HEK293T (cell line): ENCODE measurements around the gene BOC.

Experiments
- CTCF ChIA-PET: fragments of 350-600 bp; formaldehyde crosslinking; extraction: SDS; loops from one replicate; lab custom pipeline; 2021; ENCODE audit warnings: antibody characterized with exemption, inconsistent platforms; lab: Yijun Ruan, JAX
- POLR2A ChIA-PET: fragments of 350-600 bp; formaldehyde crosslinking; extraction: SDS; loops from one replicate; lab custom pipeline; 2020; ENCODE audit warnings: antibody characterized with exemption, inconsistent platforms; lab: Yijun Ruan, JAX
- DNase-seq: peaks from one replicate; pipeline ENCODE4 v3.0.0; 2012; ENCODE audit warnings: mixed read lengths; ENCODE audit errors: extremely low spot score
- ARNT ChIP-seq: fragments of 450-650 bp; IDR thresholded peaks from 2 replicates; pipeline ENCODE4 v1.6.1; 2017; ENCODE audit warnings: mild to moderate bottlenecking
- BHLHE40 ChIP-seq: fragments of 450-650 bp; IDR thresholded peaks from 2 replicates; pipeline ENCODE4 v1.6.1; 2016; ENCODE audit warnings: mild to moderate bottlenecking, moderate library complexity, borderline replicate concordance
- CTBP1 ChIP-seq: fragments of 450-650 bp; IDR thresholded peaks from 2 replicates; pipeline ENCODE4 v1.6.1; 2016; ENCODE audit warnings: borderline replicate concordance
- ELF4 ChIP-seq: fragments of 450-650 bp; IDR thresholded peaks from 2 replicates; pipeline ENCODE4 v1.6.1; 2017; ENCODE audit warnings: antibody characterized with exemption
- FOXA1 ChIP-seq: fragments of 450-650 bp; IDR thresholded peaks from 2 replicates; pipeline ENCODE4 v1.6.1; 2016; ENCODE audit warnings: mild to moderate bottlenecking
- FOXK2 ChIP-seq: fragments of 450-650 bp; IDR thresholded peaks from 2 replicates; pipeline ENCODE4 v1.6.1; 2016; ENCODE audit warnings: mild to moderate bottlenecking
- FOXM1 ChIP-seq: fragments of 450-650 bp; IDR thresholded peaks from 2 replicates; pipeline ENCODE4 v1.6.1; 2017; ENCODE audit warnings: mild to moderate bottlenecking, borderline replicate concordance
- HDGF ChIP-seq: fragments of 450-650 bp; IDR thresholded peaks from 2 replicates; pipeline ENCODE4 v1.6.1; 2017; ENCODE audit warnings: antibody characterized with exemption, borderline replicate concordance
- L3MBTL2 ChIP-seq: fragments of 450-650 bp; conservative IDR thresholded peaks from 2 replicates; pipeline ENCODE4 v1.6.1; 2016; ENCODE audit warnings: mild to moderate bottlenecking
- LEF1 ChIP-seq: fragments of 450-650 bp; IDR thresholded peaks from 2 replicates; pipeline ENCODE4 v1.6.1; 2017; ENCODE audit warnings: mild to moderate bottlenecking, borderline replicate concordance
- NFRKB ChIP-seq: fragments of 450-650 bp; IDR thresholded peaks from 2 replicates; pipeline ENCODE4 v1.6.1; 2016; ENCODE audit warnings: mild to moderate bottlenecking, moderate library complexity
- PKNOX1 ChIP-seq: fragments of 450-650 bp; IDR thresholded peaks from 2 replicates; pipeline ENCODE4 v1.6.1; 2016
- SP1 ChIP-seq: fragments of 450-650 bp; IDR thresholded peaks from 2 replicates; pipeline ENCODE4 v1.6.1; 2017
- SUZ12 ChIP-seq: fragments of 450-650 bp; IDR thresholded peaks from 2 replicates; pipeline ENCODE4 v1.6.1; 2016; ENCODE audit warnings: mild to moderate bottlenecking
- TARDBP ChIP-seq: fragments of 450-650 bp; IDR thresholded peaks from 2 replicates; pipeline ENCODE4 v1.6.1; 2016
- ZNF384 ChIP-seq: fragments of 450-650 bp; IDR thresholded peaks from 2 replicates; pipeline ENCODE4 v1.6.1; 2016

The BOC gene

GRCh38 chr3:113270786-113271185 is 59.4 kb downstream of the BOC start:
- CTCF ChIA-PET: interaction anchor here (1.0 kb wide), 1 partner anchor 135 kb away, joined by 3 read pairs; no protein-coding TSS in a partner anchor
- DNase-seq: no peak
- POLR2A ChIA-PET: no interaction called here
- TF ChIP-seq LEF1 (no peak), ELF4 (no peak), ZNF384 (no peak), NFRKB (no peak), CTBP1 (no peak)

- POLR2A ChIA-PET: no interaction called here
- CTCF ChIA-PET: interaction anchor here (1.0 kb wide), 1 partner anchor 136 kb away, joined by 3 read pairs; no protein-coding TSS in a partner anchor
- no peak for TF ChIP-seq HDGF
- no peak for TF ChIP-seq FOXA1
- TF ChIP-seq SUZ12: no peak
- no peak for TF ChIP-seq LEF1
- no peak for TF ChIP-seq NFRKB
- TF ChIP-seq PKNOX1: no peak
- no peak for TF ChIP-seq ELF4
- TF ChIP-seq SP1: no peak
- TF ChIP-seq TARDBP: no peak
- no peak for TF ChIP-seq L3MBTL2
- no peak for TF ChIP-seq FOXM1
- TF ChIP-seq CTBP1: no peak
- TF ChIP-seq ZNF384: no peak
- TF ChIP-seq ARNT: no peak
- TF ChIP-seq BHLHE40: no peak
- no peak for TF ChIP-seq FOXK2
- no peak for DNase-seq
These were observed 59.8 kb downstream of the BOC start for GRCh38 chr3:113271189-113271588.

DNA sequence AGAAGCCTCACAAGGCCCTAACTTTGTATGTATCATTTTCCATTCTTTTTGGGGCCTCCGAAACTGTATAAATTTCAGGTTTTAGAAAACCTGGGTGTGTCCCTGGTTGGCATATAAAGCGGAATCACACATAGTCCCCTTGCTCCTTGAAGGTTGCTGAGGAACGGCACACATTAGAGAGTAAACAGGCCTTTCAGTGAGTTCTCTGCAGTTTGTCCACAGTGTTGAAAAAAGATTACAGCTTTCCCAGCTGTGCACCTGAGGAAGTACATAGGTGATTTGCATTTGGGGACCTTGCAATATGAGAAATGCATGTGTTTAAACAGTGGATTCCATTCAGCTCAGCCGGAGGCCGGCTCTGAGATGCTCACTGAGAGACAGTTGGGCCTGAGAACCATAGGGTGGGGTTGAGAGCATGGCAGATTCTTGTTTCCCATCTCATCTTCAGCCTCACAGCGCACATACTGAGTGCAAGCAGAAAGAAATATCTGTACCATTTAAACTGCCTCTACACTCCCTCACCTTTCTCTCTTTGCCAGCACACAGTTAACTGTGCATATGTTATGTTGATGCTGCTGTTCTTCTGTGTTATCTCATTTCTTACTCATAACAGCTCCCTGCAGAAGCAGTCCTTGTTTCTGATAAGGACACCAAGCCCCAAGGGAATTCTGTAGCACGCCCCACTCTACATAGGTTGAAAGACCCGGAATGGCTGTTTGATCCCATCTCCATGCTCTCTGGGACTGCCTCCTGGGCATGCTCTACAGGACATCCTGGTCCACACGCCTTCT is 60.4 kb downstream of the BOC start:
- ChIA-PET CTCF (interaction anchor here (1.0 kb wide), 1 partner anchor 136 kb away, joined by 3 read pairs; no protein-coding TSS in a partner anchor), POLR2A (no interaction called here)
- no peak for DNase-seq
- TF ChIP-seq FOXK2 (no peak), NFRKB (no peak), FOXM1 (no peak), TARDBP (no peak), LEF1 (no peak), ELF4 (no peak), BHLHE40 (no peak)

- ChIA-PET POLR2A (no interaction called here), CTCF (no interaction called here)
- DNase-seq: no peak
- TF ChIP-seq L3MBTL2: no peak
- no peak for TF ChIP-seq ZNF384
- TF ChIP-seq TARDBP: no peak
- no peak for TF ChIP-seq SP1
- no peak for TF ChIP-seq FOXK2
- no peak for TF ChIP-seq FOXM1
- no peak for TF ChIP-seq NFRKB
- TF ChIP-seq HDGF: no peak
- no peak for TF ChIP-seq ARNT
- TF ChIP-seq ELF4: no peak
- no peak for TF ChIP-seq FOXA1
- TF ChIP-seq LEF1: no peak
- no peak for TF ChIP-seq SUZ12
- TF ChIP-seq PKNOX1: no peak
These were observed 61.0 kb downstream of the BOC start for GRCh38 chr3:113272385-113272779.

GRCh38 chr3:113273011-113273410 is 61.7 kb downstream of the BOC start:
- ChIA-PET CTCF (no interaction called here), POLR2A (no interaction called here)
- no peak for TF ChIP-seq PKNOX1
- TF ChIP-seq TARDBP: no peak
- no peak for TF ChIP-seq LEF1
- TF ChIP-seq HDGF: no peak
- TF ChIP-seq FOXK2: no peak
- TF ChIP-seq FOXM1: no peak
- no peak for TF ChIP-seq ARNT
- no peak for TF ChIP-seq NFRKB
- TF ChIP-seq ELF4: no peak
- no peak for TF ChIP-seq SUZ12
- TF ChIP-seq FOXA1: no peak
- no peak for TF ChIP-seq SP1
- TF ChIP-seq ZNF384: no peak
- no peak for TF ChIP-seq BHLHE40
- TF ChIP-seq CTBP1: no peak
- no peak for TF ChIP-seq L3MBTL2
- no peak for DNase-seq

DNA sequence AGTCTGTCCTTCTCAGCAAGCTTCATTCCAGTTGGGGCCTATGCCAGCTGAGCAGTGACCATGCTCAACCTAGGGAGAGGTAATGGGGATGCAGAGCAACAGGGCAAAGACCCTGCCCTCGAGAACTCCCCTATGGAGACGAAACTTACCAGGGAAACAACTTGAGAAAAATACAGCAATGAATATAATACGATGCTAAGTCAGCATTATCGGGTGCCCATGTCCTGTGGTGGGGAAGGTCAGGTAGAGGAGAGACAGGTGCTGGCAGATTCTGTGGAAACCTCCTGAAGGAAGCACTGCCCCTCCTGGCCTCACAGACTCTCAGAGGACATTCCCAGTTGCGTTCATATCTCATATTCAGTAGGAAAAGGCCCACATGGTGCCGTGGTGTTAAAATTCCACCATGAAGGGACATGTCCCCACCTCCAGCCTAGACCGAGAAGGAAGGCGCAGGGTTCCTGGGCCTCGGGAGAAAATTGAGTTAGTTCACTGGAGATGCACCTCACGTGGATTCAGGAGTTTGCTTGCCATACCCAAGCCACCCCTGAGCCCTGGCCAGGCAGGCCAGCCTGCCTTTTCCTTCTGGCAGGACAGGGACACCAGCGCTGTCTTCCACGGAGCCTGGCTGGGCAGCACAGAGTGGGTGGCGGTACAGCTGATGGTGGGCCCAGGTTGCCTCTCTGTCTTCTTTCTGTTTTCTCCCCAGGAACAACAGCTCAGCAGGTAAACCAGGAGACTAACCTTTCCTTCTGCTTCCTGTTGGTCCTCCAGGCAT is 62.4 kb downstream of the BOC start:
- ChIA-PET POLR2A (interaction anchor here (1.1 kb wide), 1 partner anchor 9 kb away, joined by 4 read pairs; no protein-coding TSS in a partner anchor), CTCF (no interaction called here)
- no peak for TF ChIP-seq NFRKB
- TF ChIP-seq PKNOX1: no peak
- no peak for TF ChIP-seq ELF4
- TF ChIP-seq HDGF: no peak
- TF ChIP-seq FOXM1: no peak
- TF ChIP-seq FOXA1: no peak
- no peak for TF ChIP-seq TARDBP
- no peak for TF ChIP-seq ZNF384
- TF ChIP-seq FOXK2: no peak
- TF ChIP-seq L3MBTL2: no peak
- no peak for DNase-seq
